ENCODE results near the gene RYR1.
"Not testable (repeated sequence)": the region's sequence is repeated elsewhere in the genome, so short reads cannot be mapped to it uniquely, and the experiment has no call there.

Gene RYR1

DNA sequence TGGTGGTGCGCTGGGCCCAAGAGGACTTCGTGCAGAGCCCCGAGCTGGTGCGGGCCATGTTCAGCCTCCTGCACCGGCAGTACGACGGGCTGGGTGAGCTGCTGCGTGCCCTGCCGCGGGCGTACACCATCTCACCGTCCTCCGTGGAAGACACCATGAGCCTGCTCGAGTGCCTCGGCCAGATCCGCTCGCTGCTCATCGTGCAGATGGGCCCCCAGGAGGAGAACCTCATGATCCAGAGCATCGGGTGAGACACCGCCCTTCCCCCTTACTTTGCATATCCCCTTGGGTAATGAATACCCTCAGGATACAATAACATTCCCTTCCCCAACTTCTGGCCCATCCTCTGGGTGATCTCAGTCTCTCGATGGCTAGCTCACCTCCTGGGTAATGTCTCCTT lies 60.9 kb downstream of the RYR1 start:
- H3K9me3 ChIP-seq (ENCODE audit: control insufficient read depth, insufficient read depth, low read length) = peaks cover 5% of the 10 kb centered on the region; the same call in 1 of the 2 replicates

DNA sequence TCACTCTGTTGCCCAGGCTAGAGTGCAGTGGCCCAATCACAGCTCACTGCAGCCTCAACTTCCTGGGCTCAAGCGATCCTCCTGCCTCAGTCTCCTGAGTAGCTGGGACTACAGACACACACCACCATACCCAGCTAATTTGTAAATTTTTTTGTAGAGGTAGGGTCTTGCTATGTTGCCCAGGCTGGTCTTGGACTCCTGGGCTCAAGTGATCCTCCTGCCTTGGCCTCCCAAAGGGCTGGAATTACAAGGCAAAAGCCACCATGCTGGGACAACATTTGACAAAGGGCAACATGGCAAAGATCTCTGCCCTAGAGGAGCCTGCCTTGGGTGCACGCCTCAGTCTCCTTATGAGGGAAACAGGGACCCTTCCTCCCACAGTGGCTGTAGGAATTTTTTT lies 61.9 kb downstream of the RYR1 start:
- not testable (repeated sequence) for H3K27ac ChIP-seq (ENCODE audit: low read depth, low read length); H3K4me2 ChIP-seq (ENCODE audit: low read length); H3F3A ChIP-seq (ENCODE audit: control insufficient read depth, insufficient read depth); H4K20me1 ChIP-seq (ENCODE audit: control insufficient read depth, insufficient read depth, low read depth, low read length); H3K79me2 ChIP-seq (ENCODE audit: control insufficient read depth, low read length); H3K36me3 ChIP-seq (ENCODE audit: control insufficient read depth, low read length); H3K27me3 ChIP-seq (ENCODE audit: control insufficient read depth, low read length); H3K9me3 ChIP-seq (ENCODE audit: control insufficient read depth, insufficient read depth, low read length); H3K4me3 ChIP-seq (ENCODE audit: low read length); H3K9me2 ChIP-seq (replicated peaks; ENCODE audit: control insufficient read depth, low read length)
- H3K4me1 ChIP-seq (ENCODE audit: control insufficient read depth, low read length) = peaks cover 23% of the 10 kb centered on the region

More for the DNA sequence above, 60.9 kb downstream of the RYR1 start:
- no peaks in the 10 kb centered on the region for H3K9me2 ChIP-seq (replicated peaks; ENCODE audit: control insufficient read depth, low read length)
- peaks cover 7% of the 10 kb centered on the region for H3K27me3 ChIP-seq (ENCODE audit: control insufficient read depth, low read length)
- H3K4me3 ChIP-seq (ENCODE audit: low read length) = no peak overlapping the region
- H4K20me1 ChIP-seq (ENCODE audit: control insufficient read depth, insufficient read depth, low read depth, low read length) = no peaks in the 10 kb centered on the region
- no peak for TF ChIP-seq EZH2phosphoT487 (IDR thresholded peaks at IDR 0.05; ENCODE audit: borderline replicate concordance, low read length)
- TF ChIP-seq, protein P1, sequence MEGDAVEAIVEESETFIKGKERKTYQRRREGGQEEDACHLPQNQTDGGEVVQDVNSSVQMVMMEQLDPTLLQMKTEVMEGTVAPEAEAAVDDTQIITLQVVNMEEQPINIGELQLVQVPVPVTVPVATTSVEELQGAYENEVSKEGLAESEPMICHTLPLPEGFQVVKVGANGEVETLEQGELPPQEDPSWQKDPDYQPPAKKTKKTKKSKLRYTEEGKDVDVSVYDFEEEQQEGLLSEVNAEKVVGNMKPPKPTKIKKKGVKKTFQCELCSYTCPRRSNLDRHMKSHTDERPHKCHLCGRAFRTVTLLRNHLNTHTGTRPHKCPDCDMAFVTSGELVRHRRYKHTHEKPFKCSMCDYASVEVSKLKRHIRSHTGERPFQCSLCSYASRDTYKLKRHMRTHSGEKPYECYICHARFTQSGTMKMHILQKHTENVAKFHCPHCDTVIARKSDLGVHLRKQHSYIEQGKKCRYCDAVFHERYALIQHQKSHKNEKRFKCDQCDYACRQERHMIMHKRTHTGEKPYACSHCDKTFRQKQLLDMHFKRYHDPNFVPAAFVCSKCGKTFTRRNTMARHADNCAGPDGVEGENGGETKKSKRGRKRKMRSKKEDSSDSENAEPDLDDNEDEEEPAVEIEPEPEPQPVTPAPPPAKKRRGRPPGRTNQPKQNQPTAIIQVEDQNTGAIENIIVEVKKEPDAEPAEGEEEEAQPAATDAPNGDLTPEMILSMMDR (IDR thresholded peaks at IDR 0.05; ENCODE audit: low read depth, low read length, poor library complexity, severe bottlenecking) = no peak
- no peaks in the 10 kb centered on the region for H3K79me2 ChIP-seq (ENCODE audit: control insufficient read depth, low read length)
- H3K4me1 ChIP-seq (ENCODE audit: control insufficient read depth, low read length) = peaks cover 23% of the 10 kb centered on the region
- H3K36me3 ChIP-seq (ENCODE audit: control insufficient read depth, low read length) = no peaks in the 10 kb centered on the region
- no peak overlapping the region for H3K27ac ChIP-seq (ENCODE audit: low read depth, low read length)
- H3K4me2 ChIP-seq (ENCODE audit: low read length) = no peak overlapping the region
- 0 out of 2 replicates have a peak, but pooled peaks cover 2% of the 10 kb centered on the region for H3F3A ChIP-seq (ENCODE audit: control insufficient read depth, insufficient read depth)

DNA sequence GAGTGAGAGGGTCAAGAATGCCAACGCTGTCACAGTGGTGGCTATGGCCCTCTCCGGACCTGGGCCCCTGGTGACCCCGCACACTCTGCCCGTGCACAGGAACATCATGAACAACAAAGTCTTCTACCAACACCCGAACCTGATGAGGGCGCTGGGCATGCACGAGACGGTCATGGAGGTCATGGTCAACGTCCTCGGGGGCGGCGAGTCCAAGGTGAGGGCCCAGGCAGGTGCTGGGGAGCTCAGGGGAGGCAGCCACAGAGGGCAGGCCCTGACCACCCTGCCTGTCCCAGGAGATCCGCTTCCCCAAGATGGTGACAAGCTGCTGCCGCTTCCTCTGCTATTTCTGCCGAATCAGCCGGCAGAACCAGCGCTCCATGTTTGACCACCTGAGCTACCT lies 62.6 kb downstream of the RYR1 start:
- no peaks in the 10 kb centered on the region for H3K9me3 ChIP-seq (ENCODE audit: control insufficient read depth, insufficient read depth, low read length)
- H3K36me3 ChIP-seq (ENCODE audit: control insufficient read depth, low read length) = no peaks in the 10 kb centered on the region
- H3K79me2 ChIP-seq (ENCODE audit: control insufficient read depth, low read length) = no peaks in the 10 kb centered on the region
- H3K27me3 ChIP-seq (ENCODE audit: control insufficient read depth, low read length) = peaks cover under 1% of the 10 kb centered on the region
- 0 out of 2 replicates have a peak, but pooled peaks cover under 1% of the 10 kb centered on the region for H3F3A ChIP-seq (ENCODE audit: control insufficient read depth, insufficient read depth)
- H3K4me3 ChIP-seq (ENCODE audit: low read length) = no peak overlapping the region
- H3K4me1 ChIP-seq (ENCODE audit: control insufficient read depth, low read length) = peaks cover 20% of the 10 kb centered on the region
- no peaks in the 10 kb centered on the region for H4K20me1 ChIP-seq (ENCODE audit: control insufficient read depth, insufficient read depth, low read depth, low read length)
- no peak for TF ChIP-seq EZH2phosphoT487 (IDR thresholded peaks at IDR 0.05; ENCODE audit: borderline replicate concordance, low read length)
- TF ChIP-seq, protein P1 (IDR thresholded peaks at IDR 0.05; ENCODE audit: low read depth, low read length, poor library complexity, severe bottlenecking) = no peak
- H3K9me2 ChIP-seq (replicated peaks; ENCODE audit: control insufficient read depth, low read length) = no peaks in the 10 kb centered on the region
- H3K4me2 ChIP-seq (ENCODE audit: low read length) = no peak overlapping the region
- no peak overlapping the region for H3K27ac ChIP-seq (ENCODE audit: low read depth, low read length)

DNA sequence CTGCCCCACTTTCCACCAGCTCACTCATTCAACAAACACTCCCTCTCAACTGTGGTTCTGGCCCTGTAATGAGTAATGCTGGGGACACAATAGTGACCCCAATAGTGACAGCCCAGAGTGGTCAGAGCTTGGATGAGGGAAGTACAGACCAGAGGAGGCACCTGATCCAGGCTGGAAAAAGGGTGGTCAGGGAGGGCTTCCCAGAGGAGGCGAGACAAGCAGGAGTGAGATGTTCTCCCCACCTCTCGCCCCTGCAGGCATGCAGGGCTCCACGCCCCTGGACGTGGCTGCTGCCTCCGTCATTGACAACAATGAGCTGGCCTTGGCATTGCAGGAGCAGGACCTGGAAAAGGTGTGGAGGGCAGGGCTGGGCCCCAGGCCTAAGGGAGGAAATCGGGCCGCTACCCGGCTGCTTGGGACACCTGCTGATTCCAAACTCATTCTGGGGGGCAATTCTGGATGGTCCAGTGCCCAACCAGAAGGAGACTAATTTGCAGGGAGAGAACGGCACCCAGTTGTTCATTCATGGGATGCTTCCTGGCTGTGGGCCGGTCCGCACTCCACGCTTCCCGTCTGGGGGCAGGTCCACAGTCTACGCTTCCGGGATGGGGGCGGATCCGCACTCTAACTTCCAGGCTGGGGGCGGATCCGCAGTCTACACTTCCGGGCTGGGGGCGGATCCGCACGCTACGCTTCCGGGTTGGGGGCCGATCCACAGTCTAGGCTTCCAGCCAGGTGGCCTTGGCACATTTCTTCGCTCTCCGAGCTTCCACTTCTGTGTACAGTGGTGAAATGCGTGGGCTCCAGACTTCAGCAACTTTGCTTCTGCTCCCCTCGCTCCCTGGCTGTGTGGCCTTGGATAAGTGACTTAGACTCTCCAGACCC lies 63.4 kb downstream of the RYR1 start:
- no peaks in the 10 kb centered on the region for H3K9me2 ChIP-seq (replicated peaks; ENCODE audit: control insufficient read depth, low read length)
- H3K9me3 ChIP-seq (ENCODE audit: control insufficient read depth, insufficient read depth, low read length) = no peaks in the 10 kb centered on the region
- no peaks in the 10 kb centered on the region for H3K36me3 ChIP-seq (ENCODE audit: control insufficient read depth, low read length)
- no peaks in the 10 kb centered on the region for H3K79me2 ChIP-seq (ENCODE audit: control insufficient read depth, low read length)
- no peaks in the 10 kb centered on the region for H4K20me1 ChIP-seq (ENCODE audit: control insufficient read depth, insufficient read depth, low read depth, low read length)
- H3K4me1 ChIP-seq (ENCODE audit: control insufficient read depth, low read length) = peaks cover 13% of the 10 kb centered on the region
- H3K27ac ChIP-seq (ENCODE audit: low read depth, low read length) = no peak overlapping the region
- H3K4me2 ChIP-seq (ENCODE audit: low read length) = no peak overlapping the region
- TF ChIP-seq EZH2phosphoT487 (IDR thresholded peaks at IDR 0.05; ENCODE audit: borderline replicate concordance, low read length) = no peak
- TF ChIP-seq, protein P1 (IDR thresholded peaks at IDR 0.05; ENCODE audit: low read depth, low read length, poor library complexity, severe bottlenecking) = no peak
- no peak overlapping the region for H3K4me3 ChIP-seq (ENCODE audit: low read length)
- H3K27me3 ChIP-seq (ENCODE audit: control insufficient read depth, low read length) = no peaks in the 10 kb centered on the region
- no peaks in the 10 kb centered on the region for H3F3A ChIP-seq (ENCODE audit: control insufficient read depth, insufficient read depth)
